ENCODE data around the gene ATG14. TPM values are rescaled to one million over a fixed set of nuclear protein-coding genes. Genes with fewer than 3 reads are reported as not detected.

The ATG14 gene
- total RNA-seq, 1 donor = 33.0 TPM

DNA sequence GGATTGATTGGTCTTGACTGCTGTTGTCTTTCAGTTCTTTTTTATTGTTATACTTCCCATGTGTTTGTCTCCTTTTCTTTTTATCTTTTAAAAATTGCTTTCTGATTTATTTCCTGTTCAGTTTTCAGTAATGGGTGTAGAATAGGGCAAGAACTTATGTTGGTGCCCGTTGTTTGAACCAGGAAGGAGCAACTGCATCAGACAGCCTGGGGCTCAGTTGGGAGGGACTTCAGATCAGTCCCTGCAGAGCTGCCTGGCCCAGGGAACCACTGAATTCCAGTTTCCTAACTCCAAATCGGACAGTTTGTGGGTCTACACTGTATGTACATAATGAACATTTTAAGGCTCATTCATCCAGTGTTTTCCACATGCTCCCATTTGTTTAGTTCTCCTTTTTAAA is 75.5 kb downstream of the ATG14 start:
- H3K4me3 ChIP-seq (ENCODE audit: low read length) = no peak overlapping the region
- H3K27me3 ChIP-seq (ENCODE audit: insufficient read depth, low read length) = no peaks in the 10 kb centered on the region
- H3K4me1 ChIP-seq (ENCODE audit: insufficient read depth, low read length) = peaks cover 55% of the 10 kb centered on the region
- no peaks in the 10 kb centered on the region for H3K9me3 ChIP-seq (ENCODE audit: low read depth, low read length)

DNA sequence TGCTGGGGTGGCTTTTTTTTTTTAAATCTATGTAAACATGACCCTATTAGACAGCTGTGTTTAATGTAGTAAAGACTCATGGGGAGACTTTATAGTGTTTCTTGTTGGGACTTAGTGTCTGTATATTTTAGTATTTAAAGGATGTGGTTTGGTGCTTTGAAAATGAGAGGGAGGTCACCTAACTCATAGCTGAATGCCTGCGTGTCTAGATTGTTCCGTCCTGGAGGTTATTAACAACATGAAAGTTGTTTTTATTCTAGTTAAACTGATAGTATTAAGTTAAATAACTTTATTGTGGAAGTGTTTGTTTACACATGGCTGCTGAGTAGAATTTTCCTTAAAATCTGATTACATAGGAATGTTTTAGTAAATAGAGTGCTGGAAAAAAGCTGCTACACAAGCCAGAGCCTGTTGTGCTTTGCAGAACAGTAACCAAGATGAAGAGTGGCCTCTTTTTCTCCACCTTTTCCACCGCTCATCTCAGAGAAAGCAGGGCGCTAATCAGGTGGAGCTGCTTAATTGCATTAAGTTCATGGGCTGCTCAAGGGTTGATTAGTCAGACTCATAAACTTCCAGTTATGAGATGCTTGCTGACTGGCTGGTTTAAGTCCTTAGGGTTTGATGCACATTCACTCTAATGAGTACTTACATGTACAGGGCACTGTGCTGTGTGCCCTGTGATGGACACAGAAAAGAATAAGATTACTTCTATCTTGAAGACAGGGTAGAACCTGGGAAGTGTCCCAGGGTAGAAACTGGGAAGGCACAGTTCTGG is 77.7 kb downstream of the ATG14 start:
- Histone ChIP-seq H3K4me1 (ENCODE audit: insufficient read depth, low read length) (peaks cover 41% of the 10 kb centered on the region), H3K4me3 (ENCODE audit: low read length) (no peak overlapping the region), H3K27me3 (ENCODE audit: insufficient read depth, low read length) (no peaks in the 10 kb centered on the region), H3K9me3 (ENCODE audit: low read depth, low read length) (no peaks in the 10 kb centered on the region)

DNA sequence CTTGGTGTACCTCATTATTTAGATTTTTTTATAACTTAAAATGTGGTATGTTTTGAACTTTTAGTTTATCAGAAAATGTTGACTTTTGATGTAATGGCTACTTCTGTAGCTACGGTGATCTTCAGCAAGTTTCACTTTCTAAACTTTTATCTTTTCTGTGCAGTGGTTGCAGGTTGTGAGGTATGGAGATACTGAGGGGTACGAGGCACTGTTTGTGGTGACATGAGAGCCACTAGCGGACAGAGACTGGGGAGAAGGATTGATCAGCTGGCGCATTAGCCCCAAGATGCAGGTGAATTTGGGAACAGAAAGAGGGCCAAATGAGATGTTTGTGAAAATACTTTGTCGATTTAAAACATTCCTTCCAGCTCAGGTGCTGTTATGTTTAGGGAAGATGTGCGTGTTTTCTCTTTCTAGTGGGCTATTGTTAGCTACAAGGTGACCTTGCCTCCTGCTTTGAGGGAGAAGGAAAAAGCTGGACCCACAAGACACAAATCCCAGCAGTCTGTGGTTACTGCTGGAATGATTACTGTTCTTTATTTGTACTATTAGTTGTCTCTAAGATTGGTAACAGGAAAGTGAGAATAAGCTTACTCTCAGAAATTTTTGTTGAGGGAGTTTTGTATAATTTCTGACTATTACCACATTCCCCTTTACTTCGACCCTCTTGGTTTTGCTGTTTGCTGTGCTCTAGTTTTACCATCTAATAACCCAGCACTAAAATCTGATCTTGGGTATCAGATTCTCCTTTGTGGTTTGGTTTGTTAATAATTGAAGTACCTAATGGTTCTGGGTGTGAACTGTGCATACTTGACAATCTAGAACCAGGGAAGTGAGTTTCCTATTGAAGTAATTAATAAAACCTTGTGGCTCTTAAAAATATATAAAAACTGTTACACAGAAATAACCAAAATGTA is 78.7 kb downstream of the ATG14 start:
- Histone ChIP-seq H3K27me3 (ENCODE audit: insufficient read depth, low read length) (no peaks in the 10 kb centered on the region), H3K9me3 (ENCODE audit: low read depth, low read length) (no peaks in the 10 kb centered on the region), H3K4me1 (ENCODE audit: insufficient read depth, low read length) (peaks cover 36% of the 10 kb centered on the region), H3K4me3 (ENCODE audit: low read length) (peak overlapping the region; percentile 7)

DNA sequence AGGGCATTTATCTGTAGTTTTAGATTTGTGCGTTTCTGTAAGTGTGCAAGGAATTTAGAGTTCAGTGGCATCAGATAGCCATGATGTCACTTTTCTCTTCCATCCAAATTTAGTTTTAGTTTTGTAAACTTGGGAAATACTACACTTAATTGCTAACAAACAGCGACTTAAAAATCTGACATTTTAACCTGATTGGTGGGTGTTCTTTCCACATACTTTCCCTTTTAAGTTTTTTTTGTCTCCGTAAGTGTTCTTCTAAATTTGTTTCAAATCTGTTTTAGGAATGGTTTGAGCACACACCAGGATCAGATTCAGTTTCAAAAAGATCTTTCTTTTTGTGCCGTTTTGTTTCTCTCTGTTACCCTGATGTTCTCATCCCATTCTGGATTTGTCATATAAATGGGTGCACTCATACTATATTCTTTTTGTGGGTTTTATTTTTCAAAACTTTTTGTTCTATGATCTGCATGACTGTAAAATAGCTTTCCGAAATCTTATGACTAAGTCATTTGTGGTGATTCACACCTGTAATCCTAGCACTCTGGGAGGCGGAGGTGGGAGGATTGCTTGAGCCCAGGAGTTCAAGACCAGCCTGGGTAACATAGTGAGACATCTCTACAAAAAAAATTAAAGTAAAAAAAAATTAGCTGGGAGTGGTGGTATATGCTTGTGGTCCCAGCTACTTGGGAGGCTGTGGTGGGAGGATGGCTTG is 81.5 kb downstream of the ATG14 start:
- Histone ChIP-seq H3K27me3 (ENCODE audit: insufficient read depth, low read length) (no peaks in the 10 kb centered on the region), H3K9me3 (ENCODE audit: low read depth, low read length) (no peaks in the 10 kb centered on the region), H3K4me3 (ENCODE audit: low read length) (no peak overlapping the region), H3K4me1 (ENCODE audit: insufficient read depth, low read length) (peaks cover 29% of the 10 kb centered on the region)

DNA sequence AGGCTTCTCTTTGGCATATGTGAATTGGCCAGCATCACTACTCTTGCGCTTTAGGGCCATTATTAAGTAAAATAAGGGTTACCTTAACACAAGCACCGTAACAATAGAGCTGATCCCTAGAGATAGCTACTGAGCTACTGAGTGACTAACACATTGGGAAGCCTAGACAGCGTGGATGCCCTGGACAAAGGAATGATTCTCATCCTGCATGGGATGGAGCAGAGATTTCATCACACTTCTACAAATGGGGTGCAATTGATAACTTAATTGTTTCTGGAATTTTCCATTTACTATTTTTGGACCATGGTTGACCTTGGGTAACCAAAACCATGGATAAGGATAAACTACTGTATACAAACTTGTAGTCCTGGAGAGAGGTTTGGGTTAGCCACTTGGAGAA is 83.3 kb downstream of the ATG14 start:
- H3K27me3 ChIP-seq (ENCODE audit: insufficient read depth, low read length) = no peaks in the 10 kb centered on the region

DNA sequence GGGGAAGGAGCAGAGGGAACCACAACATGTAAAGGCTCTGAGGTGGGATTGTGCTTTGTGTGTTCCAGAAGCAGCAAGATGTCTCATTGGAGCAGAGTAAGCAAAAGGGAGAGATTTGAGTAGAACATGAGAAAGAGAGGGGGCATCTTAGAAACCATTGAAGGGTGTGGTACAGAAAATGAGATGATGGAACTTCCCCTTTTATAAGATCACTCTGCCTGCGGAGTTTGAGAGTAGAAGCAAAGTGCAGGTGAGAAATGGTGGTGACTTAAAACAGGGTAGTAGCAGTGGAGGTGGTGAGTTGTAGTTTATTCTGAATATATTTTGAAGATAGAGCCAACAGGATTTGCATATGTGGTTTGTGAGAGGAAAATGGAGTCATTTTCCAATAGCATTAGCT is 84.5 kb downstream of the ATG14 start:
- H3K4me3 ChIP-seq (ENCODE audit: low read length) = no peak overlapping the region
- H3K27me3 ChIP-seq (ENCODE audit: insufficient read depth, low read length) = no peaks in the 10 kb centered on the region
- no peaks in the 10 kb centered on the region for H3K9me3 ChIP-seq (ENCODE audit: low read depth, low read length)
- H3K4me1 ChIP-seq (ENCODE audit: insufficient read depth, low read length) = peaks cover 9% of the 10 kb centered on the region

More for the DNA sequence above, 83.3 kb downstream of the ATG14 start:
- H3K9me3 ChIP-seq (ENCODE audit: low read depth, low read length) = no peaks in the 10 kb centered on the region
- no peak overlapping the region for H3K4me3 ChIP-seq (ENCODE audit: low read length)
- peaks cover 16% of the 10 kb centered on the region for H3K4me1 ChIP-seq (ENCODE audit: insufficient read depth, low read length)

DNA sequence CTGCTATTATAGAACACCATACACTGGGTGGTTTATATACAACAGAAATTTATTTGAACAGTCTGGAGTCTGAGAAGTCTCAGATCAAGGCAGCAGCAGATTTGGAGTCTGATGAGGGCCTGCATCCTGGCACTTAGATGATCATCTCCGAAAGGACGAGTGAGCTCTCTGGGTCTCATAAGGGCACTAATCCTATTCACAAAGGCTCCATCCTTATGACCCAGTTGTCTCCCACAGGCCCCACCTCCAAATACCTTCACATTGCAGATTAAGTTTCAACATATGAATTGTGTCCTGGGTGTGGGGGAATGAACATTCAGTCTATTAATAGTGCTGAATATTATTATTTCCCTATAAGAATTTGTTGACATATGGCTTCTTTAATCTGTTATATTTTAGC is 86.8 kb downstream of the ATG14 start:
- Histone ChIP-seq H3K4me1 (ENCODE audit: insufficient read depth, low read length) (peaks cover 9% of the 10 kb centered on the region), H3K27me3 (ENCODE audit: insufficient read depth, low read length) (no peaks in the 10 kb centered on the region), H3K9me3 (ENCODE audit: low read depth, low read length) (no peaks in the 10 kb centered on the region), H3K4me3 (ENCODE audit: low read length) (no peak overlapping the region)

DNA sequence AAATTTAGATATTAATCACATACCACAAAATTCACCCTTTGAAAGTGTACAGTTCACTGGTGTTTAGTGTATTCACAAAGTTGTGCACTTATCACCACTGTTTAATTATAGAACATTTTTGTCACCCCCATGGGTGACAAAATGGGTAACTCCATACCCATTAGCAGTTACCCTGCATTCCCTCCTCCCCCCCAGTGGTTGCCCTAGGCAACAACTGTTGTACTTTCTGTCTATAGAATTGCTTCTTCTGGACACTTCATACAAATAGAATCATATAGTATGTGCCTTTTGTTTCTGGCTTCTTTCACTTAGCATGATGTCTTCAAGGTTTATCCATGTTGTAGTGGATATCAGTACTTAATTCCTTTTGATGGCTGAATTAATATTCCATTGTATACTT is 87.7 kb downstream of the ATG14 start:
- Histone ChIP-seq H3K9me3 (ENCODE audit: low read depth, low read length) (no peaks in the 10 kb centered on the region), H3K4me3 (ENCODE audit: low read length) (no peak overlapping the region), H3K4me1 (ENCODE audit: insufficient read depth, low read length) (peaks cover 9% of the 10 kb centered on the region), H3K27me3 (ENCODE audit: insufficient read depth, low read length) (no peaks in the 10 kb centered on the region)

DNA sequence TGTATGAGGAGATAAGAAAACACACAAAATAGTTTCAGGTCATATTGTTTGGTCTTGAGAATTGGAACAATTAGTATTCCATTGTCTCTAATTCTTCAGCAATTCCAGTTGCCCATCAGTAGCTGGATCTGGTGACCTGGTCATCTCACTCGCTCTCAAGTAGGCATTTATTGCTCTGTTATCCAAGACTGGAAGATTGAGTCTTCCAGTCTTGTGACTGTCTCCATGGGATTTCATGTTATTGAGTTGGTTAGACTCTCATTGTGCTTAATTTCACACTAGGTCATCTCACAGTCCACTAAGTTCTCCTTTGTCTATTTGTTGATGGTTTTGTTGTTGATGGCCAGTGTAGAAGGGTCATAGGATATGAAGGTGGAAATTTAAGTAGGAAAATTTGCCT is 92.9 kb downstream of the ATG14 start:
- H3K27me3 ChIP-seq (ENCODE audit: insufficient read depth, low read length) = no peaks in the 10 kb centered on the region
- no peaks in the 10 kb centered on the region for H3K9me3 ChIP-seq (ENCODE audit: low read depth, low read length)
- H3K4me1 ChIP-seq (ENCODE audit: insufficient read depth, low read length) = no peaks in the 10 kb centered on the region
- H3K4me3 ChIP-seq (ENCODE audit: low read length) = no peak overlapping the region

DNA sequence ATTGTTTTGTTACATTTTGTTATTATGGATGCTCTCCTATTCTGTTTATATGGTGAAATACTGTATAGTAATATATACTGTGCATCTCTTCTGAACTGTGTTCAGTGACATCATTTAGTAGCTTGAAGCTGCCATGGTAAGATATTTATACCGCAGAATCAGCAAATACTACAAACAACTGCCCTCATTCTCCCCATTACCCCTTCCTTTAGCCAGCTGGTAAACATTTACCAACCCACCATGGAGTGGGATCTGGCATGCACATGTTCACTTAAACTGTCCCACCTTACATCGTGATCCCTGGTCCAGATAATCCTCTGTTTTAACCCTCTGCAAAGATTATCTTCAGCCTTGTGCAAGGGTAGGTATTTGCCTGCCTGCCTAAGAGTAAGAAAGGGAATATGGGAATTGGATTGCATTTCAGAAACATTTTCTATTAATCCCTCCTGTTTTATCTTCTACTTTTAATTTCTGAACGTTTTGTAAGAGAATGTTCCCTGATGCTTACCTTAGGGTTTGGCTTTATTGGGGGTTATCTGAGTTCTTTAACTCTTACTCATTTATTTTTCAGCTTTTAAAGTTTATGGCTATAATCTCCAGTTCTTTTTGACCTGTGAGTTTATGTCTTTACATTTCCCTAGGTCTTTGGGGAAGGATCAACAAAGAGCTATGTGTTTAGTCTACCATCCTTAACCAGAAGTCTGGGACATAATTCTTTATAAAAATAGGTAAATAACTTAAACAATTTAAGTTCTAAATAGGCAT is 93.9 kb downstream of the ATG14 start:
- no peaks in the 10 kb centered on the region for H3K27me3 ChIP-seq (ENCODE audit: insufficient read depth, low read length)
- H3K9me3 ChIP-seq (ENCODE audit: low read depth, low read length) = no peaks in the 10 kb centered on the region
- no peak overlapping the region for H3K4me3 ChIP-seq (ENCODE audit: low read length)
- H3K4me1 ChIP-seq (ENCODE audit: insufficient read depth, low read length) = no peaks in the 10 kb centered on the region

DNA sequence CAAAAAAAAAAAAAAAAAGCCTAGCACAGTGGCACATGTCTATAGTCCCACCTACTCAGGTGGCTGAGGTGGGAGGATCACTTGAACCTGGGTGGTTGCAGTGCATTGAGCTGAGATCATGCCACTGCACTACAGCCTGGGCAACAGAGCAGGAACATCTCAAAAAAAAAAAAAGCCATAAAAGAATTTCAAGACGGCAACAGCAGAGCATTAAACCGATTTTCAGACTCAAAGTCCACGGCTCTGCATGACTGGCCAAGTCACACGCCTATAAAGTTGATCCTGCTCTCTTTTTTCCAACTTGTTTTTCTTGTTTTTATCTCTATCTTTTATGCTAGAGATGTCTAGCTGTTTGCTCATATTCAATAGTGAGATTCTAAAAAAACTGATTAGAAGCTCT is 95.1 kb downstream of the ATG14 start:
- H3K27me3 ChIP-seq (ENCODE audit: insufficient read depth, low read length) = no peaks in the 10 kb centered on the region
- no peaks in the 10 kb centered on the region for H3K9me3 ChIP-seq (ENCODE audit: low read depth, low read length)
- H3K4me1 ChIP-seq (ENCODE audit: insufficient read depth, low read length) = no peaks in the 10 kb centered on the region
- H3K4me3 ChIP-seq (ENCODE audit: low read length) = no peak overlapping the region

Other genes starting within 250 kb of the ATG14 start
- 0.84 TPM for gene DLGAP5, start 220.2 kb downstream of the ATG14 start, total RNA-seq
- 41.3 TPM for gene FBXO34, start 140.4 kb downstream of the ATG14 start, total RNA-seq
- not detected for gene TBPL2, start 28.8 kb upstream of the ATG14 start, total RNA-seq
- 75.0 TPM for gene KTN1, start 168.4 kb upstream of the ATG14 start, total RNA-seq